Smooth muscle cell (in vitro differentiated cells): Measurements from ENCODE around the gene SDC4. TPM values are rescaled to one million over a fixed set of nuclear protein-coding genes. Genes with fewer than 3 reads are reported as not detected.
A peak's percentile ranks its signal among the peaks of the same experiment; 100 is the strongest.

Source experiments
- DNase-seq: peaks from one replicate; lab custom pipeline; 2025; ENCODE audit not compliant: unreplicated experiment; lab: John Stamatoyannopoulos, UW
- H2AFZ ChIP-seq: fragments of 200-600 bp; sonication (generic); 2 replicates; pipeline ENCODE4 v1.6.0; 2016; ENCODE audit warnings: antibody characterized with exemption, low read depth, mild to moderate bottlenecking
- H3F3A ChIP-seq: fragments of 200-600 bp; sonication (generic); 2 replicates; pipeline ENCODE4 v1.6.0; 2017; ENCODE audit warnings: antibody characterized with exemption, low read depth
- H3K27ac ChIP-seq: fragments of 200-600 bp; sonication (generic); 2 replicates; pipeline ENCODE4 v1.5.1; 2016; ENCODE audit warnings: low read depth, mild to moderate bottlenecking
- H3K27me3 ChIP-seq: fragments of 200-600 bp; sonication (generic); 2 replicates; pipeline ENCODE4 v1.6.1; 2016; ENCODE audit warnings: low read depth, mild to moderate bottlenecking
- H3K36me3 ChIP-seq: fragments of 200-600 bp; sonication (generic); 2 replicates; pipeline ENCODE4 v1.5.1; 2016; ENCODE audit warnings: low read depth
- H3K4me1 ChIP-seq: fragments of 200-600 bp; sonication (generic); 2 replicates; pipeline ENCODE4 v1.5.1; 2016; ENCODE audit warnings: low read depth
- H3K4me2 ChIP-seq: fragments of 200-600 bp; sonication (generic); 2 replicates; pipeline ENCODE4 v1.6.0; 2016; ENCODE audit warnings: mild to moderate bottlenecking
- H3K4me3 ChIP-seq: fragments of 200-600 bp; sonication (generic); 2 replicates; pipeline ENCODE4 v1.5.1; 2016; ENCODE audit warnings: mild to moderate bottlenecking
- H3K79me2 ChIP-seq: fragments of 200-600 bp; sonication (generic); 2 replicates; pipeline ENCODE4 v1.6.0; 2016; ENCODE audit warnings: low read depth, mild to moderate bottlenecking
- H3K9ac ChIP-seq: fragments of 200-600 bp; sonication (generic); 2 replicates; pipeline ENCODE4 v1.6.0; 2016; ENCODE audit warnings: low read depth
- H3K9me3 ChIP-seq: fragments of 200-600 bp; sonication (generic); replicated peaks from 2 replicates; pipeline ENCODE4 v1.5.1; 2016; ENCODE audit warnings: low read depth
- H4K20me1 ChIP-seq: fragments of 200-600 bp; sonication (generic); 2 replicates; pipeline ENCODE4 v1.6.0; 2016; ENCODE audit warnings: low read depth
- CTCF ChIP-seq: fragments of 200-600 bp; sonication (generic); IDR thresholded peaks from 2 replicates; pipeline ENCODE4 v1.5.1; 2017; ENCODE audit warnings: borderline replicate concordance, mild to moderate bottlenecking, antibody characterized with exemption; ENCODE audit not compliant: insufficient read depth, poor library complexity, severe bottlenecking
- WGBS: methylation state at CpG from one replicate; pipeline ENCODE4 v1.1.7; 2016; ENCODE audit warnings: low lambda C conversion rate; 5-methylcytosine and 5-hydroxymethylcytosine counted together
- polyA plus RNA-seq: library from polyadenylated mRNA; unstranded; fragments of >200 nt; fragmentation: Nextera tagmentation; extraction: Ambion mirVana; gene quantifications from 2 replicates; pipeline ENCODE4 v1.2.1, GENCODE V29; 2016
- total RNA-seq: library from RNA; depleted of rRNA; stranded (reverse); fragments of >200 nt; gene quantifications from 2 replicates; pipeline ENCODE4 v1.2.3, GENCODE V29; 2014

The SDC4 gene
- total and polyA plus RNA-seq, 2 experiments from 2014 or later, result 45.0 to 70.7 TPM

GRCh38 chr20:45363611-45364492 lies 15.6 kb upstream of the SDC4 start:
- H3K4me2 ChIP-seq, result peak overlapping the region; percentile 93
- H2AFZ ChIP-seq, result no peak overlapping the region
- H3K36me3 ChIP-seq, result no peaks in the 10 kb centered on the region
- no peaks in the 10 kb centered on the region for H4K20me1 ChIP-seq
- peaks cover 7% of the 10 kb centered on the region for H3K79me2 ChIP-seq
- TF ChIP-seq CTCF, result no peak
- H3K4me1 ChIP-seq, result peaks cover 19% of the 10 kb centered on the region
- H3F3A ChIP-seq, result peaks cover 3% of the 10 kb centered on the region
- H3K4me3 ChIP-seq, result peak overlapping the region; percentile 83
- H3K9ac ChIP-seq, result peak overlapping the region; percentile 94
- peak overlapping the region; percentile 94 for H3K27ac ChIP-seq
- H3K9me3 ChIP-seq, result no peaks in the 10 kb centered on the region
- no peak for DNase-seq
- no peaks in the 10 kb centered on the region for H3K27me3 ChIP-seq
- WGBS, result 32% methylated on average over 23 of the region's 23 CpGs

GRCh38 chr20:45362804-45363610 lies 14.8 kb upstream of the SDC4 start, which contains the start of gene SYS1:
Gene SYS1, plus strand, starts transcription at chr20:45363156. Its CDS starts 376 bp downstream, at chr20:45363532.
- Histone ChIP-seq H3K4me1 (peaks cover 22% of the 10 kb centered on the region), H3K9me3 (no peaks in the 10 kb centered on the region), H3K79me2 (peaks cover 7% of the 10 kb centered on the region), H3K4me3 (peak within 1 kb of the TSS; percentile 83), H3K4me2 (peak within 1 kb of the TSS; percentile 93), H3K36me3 (no peaks in the 10 kb centered on the region), H3K27me3 (no peaks in the 10 kb centered on the region), H3K27ac (peak within 1 kb of the TSS; percentile 94), H2AFZ (peak within 1 kb of the TSS; percentile 79), H4K20me1 (no peaks in the 10 kb centered on the region), H3F3A (peaks cover 7% of the 10 kb centered on the region), H3K9ac (peak within 1 kb of the TSS; percentile 94)
- peak; percentile 71 for TF ChIP-seq CTCF
- WGBS, result under 1% methylated on average over 55 of the region's 55 CpGs
- peak; percentile 99 for DNase-seq

GRCh38 chr20:45361793-45362192 lies 13.6 kb upstream of the SDC4 start:
- no peaks in the 10 kb centered on the region for H3K9me3 ChIP-seq
- WGBS, result 94% methylated on average over 6 of the region's 6 CpGs
- H3K27me3 ChIP-seq, result no peaks in the 10 kb centered on the region
- H2AFZ ChIP-seq, result no peak overlapping the region
- H3K79me2 ChIP-seq, result peaks cover 7% of the 10 kb centered on the region
- no peak overlapping the region for H3K9ac ChIP-seq
- H3F3A ChIP-seq, result peaks cover 8% of the 10 kb centered on the region
- no peaks in the 10 kb centered on the region for H3K36me3 ChIP-seq
- peaks cover 26% of the 10 kb centered on the region for H3K4me1 ChIP-seq
- no peak for DNase-seq
- no peaks in the 10 kb centered on the region for H4K20me1 ChIP-seq
- H3K4me3 ChIP-seq, result no peak overlapping the region
- no peak for TF ChIP-seq CTCF
- no peak overlapping the region for H3K27ac ChIP-seq
- H3K4me2 ChIP-seq, result no peak overlapping the region
